Islet of Langerhans (tissue), 1 donor: ENCODE results near the gene PCSK5.
"Not testable (repeated sequence)": the region's sequence is repeated elsewhere in the genome, so short reads cannot be mapped to it uniquely, and the experiment has no call there.

Source experiments
- FAIRE-seq: peaks from one replicate; lab custom pipeline; 2011; peaks lifted over from hg19 to GRCh38; lab: Jason Lieb, UNC

PCSK5 gene

GRCh38 chr9:75927356-75927755, 36.9 kb downstream of the PCSK5 start:
- FAIRE-seq = no peak

- FAIRE-seq = no peak
Measured at GRCh38 chr9:75930190-75930589, 39.7 kb downstream of the PCSK5 start.

GRCh38 chr9:75930730-75931321, 40.4 kb downstream of the PCSK5 start:
- no peak for FAIRE-seq

- FAIRE-seq = no peak
Measured at GRCh38 chr9:75933982-75934381, 43.5 kb downstream of the PCSK5 start.

- FAIRE-seq = no peak
Measured at GRCh38 chr9:75935591-75935990, 45.1 kb downstream of the PCSK5 start.

- FAIRE-seq = no peak
Measured at GRCh38 chr9:75937521-75938258, 47.2 kb downstream of the PCSK5 start.

- no peak for FAIRE-seq
Measured at GRCh38 chr9:75938946-75939345, 48.5 kb downstream of the PCSK5 start.

GRCh38 chr9:75939536-75940111, 49.2 kb downstream of the PCSK5 start:
- FAIRE-seq = no peak

GRCh38 chr9:75941066-75941465, 50.6 kb downstream of the PCSK5 start:
- FAIRE-seq = no peak

- no peak for FAIRE-seq
Measured at GRCh38 chr9:75941577-75942311, 51.3 kb downstream of the PCSK5 start.

- no peak for FAIRE-seq
Measured at GRCh38 chr9:75946766-75947165, 56.3 kb downstream of the PCSK5 start.

- no peak for FAIRE-seq
Measured at GRCh38 chr9:75947233-75947632, 56.8 kb downstream of the PCSK5 start.

- no peak for FAIRE-seq
Measured at GRCh38 chr9:75950998-75951397, 60.5 kb downstream of the PCSK5 start.

GRCh38 chr9:75953218-75953617, 62.7 kb downstream of the PCSK5 start:
- no peak for FAIRE-seq

GRCh38 chr9:75956161-75956560, 65.7 kb downstream of the PCSK5 start:
- no peak for FAIRE-seq

- FAIRE-seq = no peak
Measured at GRCh38 chr9:75957116-75957515, 66.6 kb downstream of the PCSK5 start.

- no peak for FAIRE-seq
Measured at GRCh38 chr9:75958226-75958625, 67.8 kb downstream of the PCSK5 start.

- FAIRE-seq = no peak
Measured at GRCh38 chr9:75960551-75960950, 70.1 kb downstream of the PCSK5 start.

- FAIRE-seq = no peak
Measured at GRCh38 chr9:75962013-75962661, 71.7 kb downstream of the PCSK5 start.

- FAIRE-seq = no peak
Measured at GRCh38 chr9:75962662-75963036, 72.2 kb downstream of the PCSK5 start.

- FAIRE-seq = not testable (repeated sequence)
Measured at GRCh38 chr9:75963321-75963720, 72.8 kb downstream of the PCSK5 start.

- FAIRE-seq = no peak
Measured at GRCh38 chr9:75964427-75964826, 74.0 kb downstream of the PCSK5 start.

GRCh38 chr9:75965231-75965630, 74.8 kb downstream of the PCSK5 start:
- FAIRE-seq = no peak
